D721Med (cell line): ENCODE results near the gene CCDC57.

Source experiments
- DNase-seq: peaks from one replicate; pipeline ENCODE4 v3.0.0; 2011; ENCODE audit warnings: low spot score; ENCODE audit not compliant: insufficient read length
- FAIRE-seq: peaks from 2 replicates; lab custom pipeline; 2011; peaks lifted over from hg19 to GRCh38; lab: Jason Lieb, UNC
- CTCF ChIP-seq: IDR thresholded peaks from 2 replicates; pipeline ENCODE4 v1.5.1; 2012; ENCODE audit warnings: mild to moderate bottlenecking, control low read depth; ENCODE audit not compliant: insufficient read depth; ENCODE audit errors: missing control alignments

CCDC57 gene

GRCh38 chr17:82091264-82092066 is 121.2 kb downstream of the CCDC57 start:
- FAIRE-seq = no peak
- no peak for TF ChIP-seq CTCF
- no peak for DNase-seq

DNA sequence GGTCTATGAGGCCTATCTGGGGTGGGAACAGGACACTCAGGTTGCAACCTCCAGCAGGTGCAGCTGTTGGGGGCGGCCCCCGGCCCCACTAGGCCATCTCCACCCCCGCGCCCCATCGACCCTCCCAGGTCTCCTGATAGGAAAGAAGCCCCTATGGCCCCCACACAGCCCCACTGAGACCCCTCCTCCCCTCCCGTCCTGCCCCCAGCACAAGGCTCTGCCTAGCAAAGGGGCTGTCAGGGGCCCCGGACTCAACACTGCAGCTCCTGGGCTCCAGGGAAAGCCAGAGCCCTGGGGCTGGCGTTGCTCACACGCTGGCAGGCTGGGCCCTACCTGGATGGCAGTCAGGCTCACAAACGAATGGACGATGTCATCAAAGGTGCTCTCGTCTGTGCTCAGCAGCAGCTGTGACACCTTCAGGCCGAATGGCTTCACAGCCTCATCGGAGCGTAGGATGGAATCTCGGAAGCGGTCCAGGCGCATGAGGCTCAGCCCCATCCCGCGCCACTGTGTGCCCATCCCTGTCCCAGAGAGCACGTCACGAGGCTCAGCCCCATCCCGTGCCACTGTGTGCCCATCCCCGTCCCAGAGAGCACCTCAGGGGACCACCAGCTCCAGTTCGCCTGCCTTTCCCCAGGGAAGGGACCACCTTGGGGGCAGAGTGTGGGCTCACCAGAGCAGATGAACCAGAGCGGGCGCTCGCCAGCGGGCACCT is 121.9 kb downstream of the CCDC57 start:
- FAIRE-seq = no peak
- no peak for DNase-seq
- no peak for TF ChIP-seq CTCF

DNA sequence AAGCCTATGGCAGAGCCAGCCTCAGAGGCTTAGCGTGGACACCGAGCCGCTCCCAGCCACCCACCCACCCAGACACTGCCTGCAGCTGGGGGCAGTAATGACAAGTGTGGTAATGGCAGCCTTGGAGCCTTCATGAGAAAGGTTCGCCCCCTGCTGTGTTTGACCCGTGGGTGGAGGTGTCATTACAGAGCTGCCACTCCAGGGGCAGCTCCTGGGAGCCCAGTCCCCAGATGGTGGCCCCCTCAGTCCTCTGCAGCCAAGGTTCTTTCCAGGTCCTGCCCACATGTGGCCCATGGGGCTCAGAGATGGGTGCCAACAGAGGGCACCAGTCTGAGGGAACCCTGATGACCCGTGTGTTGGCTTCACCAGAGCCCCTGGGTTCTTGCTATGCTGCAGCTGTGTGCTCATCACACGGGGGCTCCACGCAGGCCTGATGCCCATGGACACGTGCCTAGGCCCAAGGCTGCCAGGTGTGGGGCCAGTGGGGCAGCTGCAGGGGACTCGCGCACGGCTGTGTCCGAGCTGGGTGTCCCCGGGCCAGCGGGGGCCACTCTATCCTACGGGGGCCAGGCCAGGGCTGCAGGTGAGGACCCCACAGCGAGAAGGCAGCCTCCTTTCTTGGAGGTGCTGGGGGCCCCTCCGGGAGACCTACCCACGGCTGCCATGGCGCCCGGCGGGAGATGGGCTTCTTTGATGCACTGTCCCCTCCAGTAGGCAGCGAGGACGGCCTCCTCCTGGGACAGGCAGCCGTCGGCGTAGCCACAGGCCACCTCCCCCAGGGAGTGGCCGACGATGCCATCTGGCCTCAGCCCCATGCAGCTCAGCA is 122.7 kb downstream of the CCDC57 start:
- DNase-seq (no peak), FAIRE-seq (no peak)
- TF ChIP-seq CTCF = no peak

GRCh38 chr17:82088838-82089722 is 123.6 kb downstream of the CCDC57 start:
- FAIRE-seq (no peak), DNase-seq (no peak)
- no peak for TF ChIP-seq CTCF

GRCh38 chr17:82087961-82088837 is 124.4 kb downstream of the CCDC57 start:
- FAIRE-seq (no peak), DNase-seq (no peak)
- TF ChIP-seq CTCF = no peak
